Measurements from ENCODE around the gene ADSL.

Gene ADSL

GRCh38 chr22:40417041-40417440 lies 70.7 kb downstream of the ADSL start:
- H3K4me3 Mint-ChIP-seq, result no peak overlapping the region
- peak overlapping the region; percentile 78 for H3K27ac Mint-ChIP-seq
- intact Hi-C loops (cut with micrococcal nuclease), result no loop called here
- H3K27me3 Mint-ChIP-seq, result no peaks in the 10 kb centered on the region
- peaks cover 96% of the 10 kb centered on the region for H3K36me3 Mint-ChIP-seq (ENCODE audit: low read depth)
- H3K4me1 Mint-ChIP-seq (ENCODE audit: low read depth), result peaks cover 60% of the 10 kb centered on the region
- H3K9me3 Mint-ChIP-seq, result no peaks in the 10 kb centered on the region

- no peak overlapping the region for H3K4me3 Mint-ChIP-seq
- peaks cover 60% of the 10 kb centered on the region for H3K4me1 Mint-ChIP-seq (ENCODE audit: low read depth)
- H3K36me3 Mint-ChIP-seq (ENCODE audit: low read depth), result peaks cover 96% of the 10 kb centered on the region
- no peaks in the 10 kb centered on the region for H3K27me3 Mint-ChIP-seq
- H3K9me3 Mint-ChIP-seq, result no peaks in the 10 kb centered on the region
- intact Hi-C loops (cut with micrococcal nuclease), result no loop called here
- H3K27ac Mint-ChIP-seq, result peak overlapping the region; percentile 78
These were observed 71.6 kb downstream of the ADSL start for GRCh38 chr22:40417881-40418280.

GRCh38 chr22:40418366-40419201 lies 72.3 kb downstream of the ADSL start:
- Mint-ChIP-seq H3K27ac (peak overlapping the region; percentile 78), H3K4me1 (ENCODE audit: low read depth) (peaks cover 67% of the 10 kb centered on the region)

GRCh38 chr22:40419718-40420117 lies 73.4 kb downstream of the ADSL start:
- Mint-ChIP-seq H3K27me3 (no peaks in the 10 kb centered on the region), H3K36me3 (ENCODE audit: low read depth) (peaks cover 100% of the 10 kb centered on the region), H3K4me3 (no peak overlapping the region), H3K9me3 (no peaks in the 10 kb centered on the region), H3K4me1 (ENCODE audit: low read depth) (peaks cover 67% of the 10 kb centered on the region), H3K27ac (no peak overlapping the region)
- intact Hi-C loops (cut with micrococcal nuclease), result no loop called here

More at GRCh38 chr22:40418366-40419201, 72.3 kb downstream of the ADSL start:
- H3K9me3 Mint-ChIP-seq, result no peaks in the 10 kb centered on the region
- intact Hi-C loops (cut with micrococcal nuclease), result no loop called here
- no peaks in the 10 kb centered on the region for H3K27me3 Mint-ChIP-seq
- H3K4me3 Mint-ChIP-seq, result no peak overlapping the region
- H3K36me3 Mint-ChIP-seq (ENCODE audit: low read depth), result peaks cover 100% of the 10 kb centered on the region

GRCh38 chr22:40420341-40421081 lies 74.2 kb downstream of the ADSL start:
- peaks cover 67% of the 10 kb centered on the region for H3K4me1 Mint-ChIP-seq (ENCODE audit: low read depth)
- H3K9me3 Mint-ChIP-seq, result no peaks in the 10 kb centered on the region
- peak overlapping the region; percentile 94 for H3K27ac Mint-ChIP-seq
- intact Hi-C loops (cut with micrococcal nuclease), result no loop called here
- H3K27me3 Mint-ChIP-seq, result no peaks in the 10 kb centered on the region
- peaks cover 100% of the 10 kb centered on the region for H3K36me3 Mint-ChIP-seq (ENCODE audit: low read depth)
- H3K4me3 Mint-ChIP-seq, result no peak overlapping the region

- Mint-ChIP-seq H3K36me3 (ENCODE audit: low read depth) (peaks cover 100% of the 10 kb centered on the region), H3K9me3 (no peaks in the 10 kb centered on the region), H3K4me3 (no peak overlapping the region), H3K27ac (peak overlapping the region; percentile 94), H3K27me3 (no peaks in the 10 kb centered on the region), H3K4me1 (ENCODE audit: low read depth) (peaks cover 67% of the 10 kb centered on the region)
- intact Hi-C loops (cut with micrococcal nuclease), result no loop called here
These were observed 74.7 kb downstream of the ADSL start for GRCh38 chr22:40421082-40421350.

GRCh38 chr22:40421941-40422340 lies 75.6 kb downstream of the ADSL start:
- intact Hi-C loops (cut with micrococcal nuclease), result no loop called here
- Mint-ChIP-seq H3K9me3 (no peaks in the 10 kb centered on the region), H3K36me3 (ENCODE audit: low read depth) (peaks cover 100% of the 10 kb centered on the region), H3K27ac (peak overlapping the region; percentile 94), H3K4me3 (peak overlapping the region; percentile 20), H3K4me1 (ENCODE audit: low read depth) (peaks cover 67% of the 10 kb centered on the region), H3K27me3 (no peaks in the 10 kb centered on the region)

GRCh38 chr22:40422558-40423309 lies 76.4 kb downstream of the ADSL start:
- H3K9me3 Mint-ChIP-seq, result no peaks in the 10 kb centered on the region
- H3K27ac Mint-ChIP-seq, result peak overlapping the region; percentile 94
- peaks cover 100% of the 10 kb centered on the region for H3K36me3 Mint-ChIP-seq (ENCODE audit: low read depth)
- peaks cover 69% of the 10 kb centered on the region for H3K4me1 Mint-ChIP-seq (ENCODE audit: low read depth)
- H3K4me3 Mint-ChIP-seq, result peak overlapping the region; percentile 69
- H3K27me3 Mint-ChIP-seq, result no peaks in the 10 kb centered on the region
- intact Hi-C loops (cut with micrococcal nuclease), result no loop called here

- peak overlapping the region; percentile 18 for H3K4me3 Mint-ChIP-seq
- no peaks in the 10 kb centered on the region for H3K27me3 Mint-ChIP-seq
- H3K27ac Mint-ChIP-seq, result peak overlapping the region; percentile 94
- peaks cover 69% of the 10 kb centered on the region for H3K4me1 Mint-ChIP-seq (ENCODE audit: low read depth)
- H3K9me3 Mint-ChIP-seq, result no peaks in the 10 kb centered on the region
- peaks cover 100% of the 10 kb centered on the region for H3K36me3 Mint-ChIP-seq (ENCODE audit: low read depth)
- intact Hi-C loops (cut with micrococcal nuclease), result no loop called here
These were observed 77.0 kb downstream of the ADSL start for GRCh38 chr22:40423310-40423688.

- no peaks in the 10 kb centered on the region for H3K9me3 Mint-ChIP-seq
- peaks cover 77% of the 10 kb centered on the region for H3K4me1 Mint-ChIP-seq (ENCODE audit: low read depth)
- no peak overlapping the region for H3K4me3 Mint-ChIP-seq
- peak overlapping the region; percentile 94 for H3K27ac Mint-ChIP-seq
- no peaks in the 10 kb centered on the region for H3K27me3 Mint-ChIP-seq
- peaks cover 100% of the 10 kb centered on the region for H3K36me3 Mint-ChIP-seq (ENCODE audit: low read depth)
- intact Hi-C loops (cut with micrococcal nuclease), result no loop called here
These were observed 77.8 kb downstream of the ADSL start for GRCh38 chr22:40423882-40424640.

- peaks cover 87% of the 10 kb centered on the region for H3K4me1 Mint-ChIP-seq (ENCODE audit: low read depth)
- peak overlapping the region; percentile 94 for H3K27ac Mint-ChIP-seq
- no peaks in the 10 kb centered on the region for H3K9me3 Mint-ChIP-seq
- no peaks in the 10 kb centered on the region for H3K27me3 Mint-ChIP-seq
- intact Hi-C loops (cut with micrococcal nuclease), result no loop called here
- peaks cover 100% of the 10 kb centered on the region for H3K36me3 Mint-ChIP-seq (ENCODE audit: low read depth)
- no peak overlapping the region for H3K4me3 Mint-ChIP-seq
These were observed 78.8 kb downstream of the ADSL start for GRCh38 chr22:40425082-40425481.

GRCh38 chr22:40426594-40427333 lies 80.5 kb downstream of the ADSL start:
- Mint-ChIP-seq H3K4me3 (no peak overlapping the region), H3K36me3 (ENCODE audit: low read depth) (peaks cover 99% of the 10 kb centered on the region), H3K27me3 (no peaks in the 10 kb centered on the region), H3K9me3 (no peaks in the 10 kb centered on the region), H3K4me1 (ENCODE audit: low read depth) (peaks cover 97% of the 10 kb centered on the region), H3K27ac (peak overlapping the region; percentile 94)
- intact Hi-C loops (cut with micrococcal nuclease), result no loop called here

GRCh38 chr22:40428796-40429195 lies 82.5 kb downstream of the ADSL start:
- intact Hi-C loops (cut with micrococcal nuclease), result no loop called here
- peak overlapping the region; percentile 79 for H3K27ac Mint-ChIP-seq
- peaks cover 94% of the 10 kb centered on the region for H3K4me1 Mint-ChIP-seq (ENCODE audit: low read depth)
- H3K4me3 Mint-ChIP-seq, result no peak overlapping the region
- H3K9me3 Mint-ChIP-seq, result no peaks in the 10 kb centered on the region
- H3K27me3 Mint-ChIP-seq, result no peaks in the 10 kb centered on the region
- H3K36me3 Mint-ChIP-seq (ENCODE audit: low read depth), result peaks cover 96% of the 10 kb centered on the region

Measured in dendritic cell treated with granulocyte-macrophage colony-stimulating factor and Interleukin-4, amounts not matched to agents 40 ng/mL and 50 ng/mL, for 4 days (primary cell).